GM23338 (cell line): ENCODE results near the gene TNIP3. TPM values are rescaled to one million over a fixed set of nuclear protein-coding genes. Genes with fewer than 3 reads are reported as not detected.

Experiments
- ATAC-seq: fragments of 200-7000 bp; cut with Tn5 transposase; 3 replicates; pipeline ENCODE4 v1.9.1; 2020
- DNase-seq: peaks from one replicate; pipeline ENCODE4 v3.0.0-alpha.2; 2015; ENCODE audit warnings: low spot score
- H2AFZ ChIP-seq: fragments of 200-600 bp; sonication (generic); 2 replicates; pipeline ENCODE4 v1.8.0; 2016; ENCODE audit warnings: antibody characterized with exemption, mild to moderate bottlenecking, moderate library complexity
- H3F3A ChIP-seq: fragments of 200-600 bp; sonication (generic); replicated peaks from 2 replicates; pipeline ENCODE4 v1.8.0; 2017; ENCODE audit warnings: antibody characterized with exemption, mixed run types, low read depth
- H3K27ac ChIP-seq: fragments of 200-600 bp; sonication (generic); 2 replicates; pipeline ENCODE4 v1.6.1; 2016; ENCODE audit warnings: low read depth
- H3K27me3 ChIP-seq: fragments of 200-600 bp; sonication (generic); 2 replicates; pipeline ENCODE4 v1.8.0; 2016; ENCODE audit warnings: mild to moderate bottlenecking, mixed run types, moderate library complexity; ENCODE audit not compliant: insufficient read depth
- H3K36me3 ChIP-seq: fragments of 200-600 bp; sonication (generic); 2 replicates; pipeline ENCODE4 v1.8.0; 2016; ENCODE audit warnings: mild to moderate bottlenecking; ENCODE audit not compliant: insufficient read depth
- H3K4me1 ChIP-seq: fragments of 200-600 bp; sonication (generic); 2 replicates; pipeline ENCODE4 v1.8.0; 2016; ENCODE audit warnings: mild to moderate bottlenecking, moderate library complexity; ENCODE audit not compliant: insufficient read depth
- H3K4me2 ChIP-seq: fragments of 200-600 bp; sonication (generic); 2 replicates; pipeline ENCODE4 v1.7.1; 2017; ENCODE audit warnings: mixed run types
- H3K4me3 ChIP-seq: fragments of 200-600 bp; sonication (generic); 2 replicates; pipeline ENCODE4 v1.6.1; 2016; ENCODE audit warnings: mixed run types
- H3K79me2 ChIP-seq: fragments of 200-600 bp; sonication (generic); replicated peaks from 2 replicates; pipeline ENCODE4 v1.8.0; 2017; ENCODE audit warnings: mild to moderate bottlenecking; ENCODE audit not compliant: insufficient read depth
- H3K9me2 ChIP-seq: fragments of 200-600 bp; sonication (generic); 2 replicates; pipeline ENCODE4 v1.8.0; 2017; ENCODE audit not compliant: insufficient read depth
- H4K20me1 ChIP-seq: fragments of 200-600 bp; sonication (generic); replicated peaks from 2 replicates; pipeline ENCODE4 v1.8.0; 2017; ENCODE audit warnings: mild to moderate bottlenecking; ENCODE audit not compliant: insufficient read depth
- H3K27ac Mint-ChIP-seq: 2 replicates; pipeline ENCODE4 v1.8.0; 2020; ENCODE audit warnings: inconsistent platforms, mild to moderate bottlenecking, moderate library complexity, mixed read lengths
- H3K27me3 Mint-ChIP-seq: 3 replicates; pipeline ENCODE4 v1.8.0; 2022; ENCODE audit warnings: low read depth, mild to moderate bottlenecking, moderate library complexity, mixed read lengths, inconsistent platforms; ENCODE audit not compliant: insufficient read depth, poor library complexity
- H3K36me3 Mint-ChIP-seq: 3 replicates; pipeline ENCODE4 v1.8.0; 2021; ENCODE audit warnings: low read depth, mild to moderate bottlenecking, inconsistent platforms, moderate library complexity, mixed read lengths
- H3K4me1 Mint-ChIP-seq: 3 replicates; pipeline ENCODE4 v1.8.0; 2020; ENCODE audit warnings: mild to moderate bottlenecking, inconsistent platforms, mixed read lengths
- H3K4me3 Mint-ChIP-seq: 3 replicates; pipeline ENCODE4 v1.8.0; 2021; ENCODE audit warnings: moderate library complexity, mild to moderate bottlenecking, inconsistent platforms, mixed read lengths
- H3K9me3 Mint-ChIP-seq: 3 replicates; pipeline ENCODE4 v1.8.0; 2020; ENCODE audit warnings: moderate library complexity, mild to moderate bottlenecking, inconsistent platforms, mixed read lengths
- CREB1 ChIP-seq: fragments of 250-450 bp; sonication (Bioruptor Pico); IDR thresholded peaks from 2 replicates; pipeline ENCODE4 v1.5.0; 2020; ENCODE audit warnings: low read depth, mild to moderate bottlenecking, moderate library complexity
- CTCF ChIP-seq, 2 experiments: fragments of 200-600 bp in 1 of 2; sonication (generic) in 1 of 2; conservative IDR thresholded peaks; 2 replicates each; pipeline versions ENCODE4 v1.5.1 to v1.6.1; 2016 to 2017; ENCODE audit warnings: antibody characterized with exemption in 2 of 2, low read depth in 2 of 2, mild to moderate bottlenecking in 2 of 2, moderate library complexity in 1 of 2
- ETS1 ChIP-seq: IDR thresholded peaks from 2 replicates; pipeline ENCODE4 v1.6.1; 2016; ENCODE audit warnings: antibody characterized with exemption
- EZH2 ChIP-seq: fragments of 200-600 bp; sonication (generic); IDR thresholded peaks from one replicate; pipeline ENCODE4 v1.8.0; 2017; ENCODE audit warnings: antibody characterized with exemption, mild to moderate bottlenecking, low read depth; ENCODE audit not compliant: unreplicated experiment
- JUNB ChIP-seq: IDR thresholded peaks from one replicate; pipeline ENCODE4 v1.6.1; 2016; ENCODE audit warnings: antibody characterized with exemption; ENCODE audit not compliant: unreplicated experiment
- NANOG ChIP-seq: IDR thresholded peaks from 2 replicates; pipeline ENCODE4 v1.6.1; 2016; ENCODE audit warnings: antibody characterized with exemption, borderline replicate concordance
- REST ChIP-seq: IDR thresholded peaks from one replicate; pipeline ENCODE4 v1.6.1; 2018; ENCODE audit warnings: antibody characterized with exemption; ENCODE audit not compliant: unreplicated experiment
- ZNF331 ChIP-seq: fragments of 250-450 bp; sonication (Bioruptor Pico); IDR thresholded peaks from 2 replicates; pipeline ENCODE4 v1.5.0; 2020; ENCODE audit warnings: low read depth, mild to moderate bottlenecking, moderate library complexity
- ZNF462 ChIP-seq: fragments of 250-450 bp; sonication (Bioruptor Pico); IDR thresholded peaks from 2 replicates; pipeline ENCODE4 v1.5.0; 2020; ENCODE audit warnings: mild to moderate bottlenecking, moderate library complexity
- polyA plus RNA-seq: library from polyadenylated mRNA; unstranded; fragments of >200 nt; fragmentation: Nextera tagmentation; extraction: Ambion mirVana; gene quantifications from 2 replicates; pipeline ENCODE4 v1.2.1, GENCODE V29; 2016
- total RNA-seq: library from RNA; depleted of rRNA; stranded (reverse); fragments of >200 nt; shearing (Covaris generic); gene quantifications from 2 replicates; pipeline ENCODE4 v1.2.3, GENCODE V29; 2014

Gene TNIP3
- total and polyA plus RNA-seq, 2 experiments from 2014 or later, result not detected

GRCh38 chr4:121129606-121130325 lies 34.4 kb downstream of the TNIP3 start:
- H3K4me2 ChIP-seq, result no peak overlapping the region
- H3K9me3 Mint-ChIP-seq, result peaks cover 2% of the 10 kb centered on the region; the same call in 1 of the 3 replicates
- ATAC-seq (no peak), DNase-seq (no peak)
- H4K20me1 ChIP-seq, result no peaks in the 10 kb centered on the region
- H3K36me3 Mint-ChIP-seq, result no peaks in the 10 kb centered on the region
- H3K27me3 Mint-ChIP-seq, result no peaks in the 10 kb centered on the region
- no peaks in the 10 kb centered on the region for H3K27me3 ChIP-seq
- no peak overlapping the region for H2AFZ ChIP-seq
- H3K4me3 Mint-ChIP-seq, result no peak overlapping the region
- TF ChIP-seq ZNF331 (no peak), ZNF462 (CRISPR knock-in tag) (no peak), CREB1 (CRISPR knock-in tag) (no peak), NANOG (no peak), EZH2 (no peak), JUNB (no peak), REST (no peak), ETS1 (no peak), CTCF (conservative IDR thresholded peaks at IDR 0.05; ENCODE audit: low read depth in 2 of 2) (no peak)
- no peaks in the 10 kb centered on the region for H3K4me1 ChIP-seq
- no peaks in the 10 kb centered on the region for H3K36me3 ChIP-seq
- H3K4me3 ChIP-seq, result no peak overlapping the region
- no peaks in the 10 kb centered on the region for H3K4me1 Mint-ChIP-seq
- no peaks in the 10 kb centered on the region for H3K9me2 ChIP-seq
- H3K79me2 ChIP-seq, result no peaks in the 10 kb centered on the region
- no peak overlapping the region for H3K27ac Mint-ChIP-seq
- no peak overlapping the region for H3K27ac ChIP-seq
- no peaks in the 10 kb centered on the region for H3F3A ChIP-seq
